IMR-90 (cell line): ENCODE measurements around the gene KIF3B.

Source experiments
- CHD1 ChIP-seq: IDR thresholded peaks from 2 replicates; pipeline ENCODE4 v1.6.1; 2012; ENCODE audit warnings: low read depth, low read length, improper control_type of control experiment
- MAFK ChIP-seq: IDR thresholded peaks from 2 replicates; pipeline ENCODE4 v1.6.1; 2012; ENCODE audit warnings: low read depth, low read length, improper control_type of control experiment
- MXI1 ChIP-seq: IDR thresholded peaks from 2 replicates; pipeline ENCODE4 v1.6.1; 2012; ENCODE audit warnings: low read depth, mild to moderate bottlenecking, low read length, moderate library complexity, borderline replicate concordance
- POLR2A ChIP-seq: IDR thresholded peaks from 2 replicates; pipeline ENCODE4 v1.6.1; 2012; ENCODE audit warnings: mild to moderate bottlenecking, low read depth, low read length
- RFX5 ChIP-seq: IDR thresholded peaks from 2 replicates; pipeline ENCODE4 v1.8.0; 2012; ENCODE audit warnings: low read depth, mild to moderate bottlenecking, low read length, moderate library complexity
- SMC3 ChIP-seq: fragments of 150-350 bp; IDR thresholded peaks from 2 replicates; pipeline ENCODE4 v1.6.1; 2016; ENCODE audit warnings: low read depth, mild to moderate bottlenecking, antibody characterized with exemption, low read length, moderate library complexity
- TF ChIP-seq, protein P1 (sequence below): conservative IDR thresholded peaks from 2 replicates; pipeline ENCODE4 v1.5.1; 2012; ENCODE audit warnings: mild to moderate bottlenecking, low read depth, low read length, improper control_type of control experiment
- TF ChIP-seq, protein P2 (sequence below): fragments of 150-350 bp; IDR thresholded peaks from 2 replicates; pipeline ENCODE4 v1.6.1; 2016; ENCODE audit warnings: low read depth, mild to moderate bottlenecking, low read length, moderate library complexity, borderline replicate concordance

DNA sequence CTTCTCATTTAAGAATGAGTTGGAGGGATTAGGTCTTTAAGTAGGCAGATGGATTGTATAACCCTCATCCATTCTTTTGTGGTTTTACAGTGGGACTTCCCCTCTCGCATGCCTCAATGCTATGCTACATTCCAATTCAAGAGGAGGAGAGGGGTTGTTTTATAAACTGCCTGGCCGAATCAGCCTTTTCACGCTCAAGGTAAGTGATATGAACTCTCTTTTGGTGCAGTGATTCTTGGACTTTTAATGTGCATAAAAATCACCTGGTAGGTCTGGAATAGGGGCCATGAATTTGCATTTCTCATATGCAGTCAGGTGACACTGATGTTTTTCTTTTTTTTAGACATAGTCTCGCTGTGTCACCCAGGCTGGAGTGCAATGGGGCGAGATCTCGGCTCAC is 91.5 kb downstream of the KIF3B start:
- TF ChIP-seq, protein P1, sequence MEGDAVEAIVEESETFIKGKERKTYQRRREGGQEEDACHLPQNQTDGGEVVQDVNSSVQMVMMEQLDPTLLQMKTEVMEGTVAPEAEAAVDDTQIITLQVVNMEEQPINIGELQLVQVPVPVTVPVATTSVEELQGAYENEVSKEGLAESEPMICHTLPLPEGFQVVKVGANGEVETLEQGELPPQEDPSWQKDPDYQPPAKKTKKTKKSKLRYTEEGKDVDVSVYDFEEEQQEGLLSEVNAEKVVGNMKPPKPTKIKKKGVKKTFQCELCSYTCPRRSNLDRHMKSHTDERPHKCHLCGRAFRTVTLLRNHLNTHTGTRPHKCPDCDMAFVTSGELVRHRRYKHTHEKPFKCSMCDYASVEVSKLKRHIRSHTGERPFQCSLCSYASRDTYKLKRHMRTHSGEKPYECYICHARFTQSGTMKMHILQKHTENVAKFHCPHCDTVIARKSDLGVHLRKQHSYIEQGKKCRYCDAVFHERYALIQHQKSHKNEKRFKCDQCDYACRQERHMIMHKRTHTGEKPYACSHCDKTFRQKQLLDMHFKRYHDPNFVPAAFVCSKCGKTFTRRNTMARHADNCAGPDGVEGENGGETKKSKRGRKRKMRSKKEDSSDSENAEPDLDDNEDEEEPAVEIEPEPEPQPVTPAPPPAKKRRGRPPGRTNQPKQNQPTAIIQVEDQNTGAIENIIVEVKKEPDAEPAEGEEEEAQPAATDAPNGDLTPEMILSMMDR, result no peak
- no peak for TF ChIP-seq MXI1
- TF ChIP-seq POLR2A, result no peak
- TF ChIP-seq MAFK, result no peak
- TF ChIP-seq RFX5, result no peak
- TF ChIP-seq, protein P2, sequence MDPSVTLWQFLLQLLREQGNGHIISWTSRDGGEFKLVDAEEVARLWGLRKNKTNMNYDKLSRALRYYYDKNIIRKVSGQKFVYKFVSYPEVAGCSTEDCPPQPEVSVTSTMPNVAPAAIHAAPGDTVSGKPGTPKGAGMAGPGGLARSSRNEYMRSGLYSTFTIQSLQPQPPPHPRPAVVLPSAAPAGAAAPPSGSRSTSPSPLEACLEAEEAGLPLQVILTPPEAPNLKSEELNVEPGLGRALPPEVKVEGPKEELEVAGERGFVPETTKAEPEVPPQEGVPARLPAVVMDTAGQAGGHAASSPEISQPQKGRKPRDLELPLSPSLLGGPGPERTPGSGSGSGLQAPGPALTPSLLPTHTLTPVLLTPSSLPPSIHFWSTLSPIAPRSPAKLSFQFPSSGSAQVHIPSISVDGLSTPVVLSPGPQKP, result no peak
- TF ChIP-seq SMC3, result no peak
- TF ChIP-seq CHD1, result no peak
